ENCODE results near the gene SNTG2. TPM values are rescaled to one million over a fixed set of nuclear protein-coding genes. Genes with fewer than 3 reads are reported as not detected.

The SNTG2 gene
- total and polyA plus RNA-seq, 10 of the 15 experiments (the other 5 are each of a cell fraction or from before 2014, with no cell fraction given): not detected

- TF ChIP-seq LARP7 (IDR thresholded peaks at IDR 0.05) (no peak), HDAC2 (IDR thresholded peaks at IDR 0.05) (no peak), SIX5 (IDR thresholded peaks at IDR 0.05; ENCODE audit: low read depth, low read length, severe bottlenecking) (no peak), HCFC1 (IDR thresholded peaks at IDR 0.05; ENCODE audit: low read length) (no peak), POLR2AphosphoS2 (IDR thresholded peaks at IDR 0.05; ENCODE audit: low read depth, low read length) (no peak), SMC3 (IDR thresholded peaks at IDR 0.05; ENCODE audit: borderline replicate concordance, low read length) (no peak), YBX1 (IDR thresholded peaks at IDR 0.05) (no peak), MEF2B (IDR thresholded peaks at IDR 0.05; ENCODE audit: partially characterized antibody, poor library complexity, severe bottlenecking) (no peak), FOXM1 (IDR thresholded peaks at IDR 0.05; ENCODE audit: low read depth, low read length) (no peak), KAT2A (conservative IDR thresholded peaks at IDR 0.05; ENCODE audit: control insufficient read depth, low read depth, low read length) (no peak), KLF5 (IDR thresholded peaks at IDR 0.05; ENCODE audit: partially characterized antibody) (no peak), CEBPB (IDR thresholded peaks at IDR 0.05; ENCODE audit: borderline replicate concordance in 1 of 2, low read depth in 2 of 2, low read length in 2 of 2) (no peak), NR2F1 (conservative IDR thresholded peaks at IDR 0.05) (no peak), SRF (IDR thresholded peaks at IDR 0.05; ENCODE audit: low read depth in 2 of 2, low read length in 2 of 2) (no peak)
- TF ChIP-seq, protein P1, sequence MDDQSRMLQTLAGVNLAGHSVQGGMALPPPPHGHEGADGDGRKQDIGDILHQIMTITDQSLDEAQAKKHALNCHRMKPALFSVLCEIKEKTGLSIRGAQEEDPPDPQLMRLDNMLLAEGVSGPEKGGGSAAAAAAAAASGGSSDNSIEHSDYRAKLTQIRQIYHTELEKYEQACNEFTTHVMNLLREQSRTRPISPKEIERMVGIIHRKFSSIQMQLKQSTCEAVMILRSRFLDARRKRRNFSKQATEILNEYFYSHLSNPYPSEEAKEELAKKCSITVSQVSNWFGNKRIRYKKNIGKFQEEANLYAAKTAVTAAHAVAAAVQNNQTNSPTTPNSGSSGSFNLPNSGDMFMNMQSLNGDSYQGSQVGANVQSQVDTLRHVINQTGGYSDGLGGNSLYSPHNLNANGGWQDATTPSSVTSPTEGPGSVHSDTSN (IDR thresholded peaks at IDR 0.05; ENCODE audit: insufficient replicate concordance, low read depth, low read length): no peak
- TF ChIP-seq, protein P2, sequence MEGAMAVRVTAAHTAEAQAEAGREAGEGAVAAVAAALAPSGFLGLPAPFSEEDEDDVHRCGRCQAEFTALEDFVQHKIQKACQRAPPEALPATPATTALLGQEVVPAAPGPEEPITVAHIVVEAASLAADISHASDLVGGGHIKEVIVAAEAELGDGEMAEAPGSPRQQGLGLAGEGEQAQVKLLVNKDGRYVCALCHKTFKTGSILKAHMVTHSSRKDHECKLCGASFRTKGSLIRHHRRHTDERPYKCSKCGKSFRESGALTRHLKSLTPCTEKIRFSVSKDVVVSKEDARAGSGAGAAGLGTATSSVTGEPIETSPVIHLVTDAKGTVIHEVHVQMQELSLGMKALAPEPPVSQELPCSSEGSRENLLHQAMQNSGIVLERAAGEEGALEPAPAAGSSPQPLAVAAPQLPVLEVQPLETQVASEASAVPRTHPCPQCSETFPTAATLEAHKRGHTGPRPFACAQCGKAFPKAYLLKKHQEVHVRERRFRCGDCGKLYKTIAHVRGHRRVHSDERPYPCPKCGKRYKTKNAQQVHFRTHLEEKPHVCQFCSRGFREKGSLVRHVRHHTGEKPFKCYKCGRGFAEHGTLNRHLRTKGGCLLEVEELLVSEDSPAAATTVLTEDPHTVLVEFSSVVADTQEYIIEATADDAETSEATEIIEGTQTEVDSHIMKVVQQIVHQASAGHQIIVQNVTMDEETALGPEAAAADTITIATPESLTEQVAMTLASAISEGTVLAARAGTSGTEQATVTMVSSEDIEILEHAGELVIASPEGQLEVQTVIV (IDR thresholded peaks at IDR 0.05; ENCODE audit: borderline replicate concordance, partially characterized antibody): no peak
These were observed 42.9 kb upstream of the SNTG2 start for GRCh38 chr2:907706-908105.

More at GRCh38 chr2:907706-908105, 42.9 kb upstream of the SNTG2 start:
- Histone ChIP-seq H3K9ac (ENCODE audit: control insufficient read depth, insufficient read depth, low read length) (no peak overlapping the region), H3K4me3 (no peak overlapping the region), H3K9me3 (replicated peaks; ENCODE audit: control insufficient read depth, insufficient read depth, low read length) (no peaks in the 10 kb centered on the region; the same call in 2 of the 3 replicates), H3K79me2 (ENCODE audit: control insufficient read depth, insufficient read depth, low read length) (no peaks in the 10 kb centered on the region), H4K20me1 (ENCODE audit: control insufficient read depth, insufficient read depth) (no peaks in the 10 kb centered on the region), H2AFZ (ENCODE audit: control insufficient read depth, low read depth, low read length) (no peak overlapping the region), H3K4me1 (ENCODE audit: control insufficient read depth, insufficient read depth, low read length) (no peaks in the 10 kb centered on the region), H3K27ac (ENCODE audit: control insufficient read depth, insufficient read depth) (no peak overlapping the region), H3K36me3 (ENCODE audit: control insufficient read depth in 2 of 2, insufficient read depth in 2 of 2, low read length in 1 of 2) (no peaks in the 10 kb centered on the region), H3K4me2 (ENCODE audit: control insufficient read depth, insufficient read depth) (no peak overlapping the region), H3K27me3 (replicated peaks in 1 of 2; ENCODE audit: control insufficient read depth in 2 of 2, insufficient read depth in 2 of 2, low read length in 1 of 2) (no peaks in the 10 kb centered on the region)
- FAIRE-seq (no peak), DNase-seq (ENCODE audit: low read depth, low spot score) (no peak), ATAC-seq (no peak)
- in situ Hi-C loops (cut with MboI) (no loop called here), intact Hi-C loops (cut with micrococcal nuclease; ENCODE audit: unreplicated experiment) (no loop called here)
- POLR2A ChIA-PET: no interaction called here
- SMC1A ChIA-PET (ENCODE audit: uncharacterized antibody, unreplicated experiment): no interaction called here
- no TSS peak for BruUV-seq (replicated peaks)
- RAD21 ChIA-PET (ENCODE audit: unreplicated experiment): no interaction called here
- WGBS (ENCODE audit: insufficient coverage, insufficient replicate concordance, low lambda C conversion rate, missing lambda C conversion rate): 40% methylated on average over 7 of the region's 7 CpGs
- CTCF ChIA-PET: no interaction called here
